ENCODE data around the gene ROS1.
A peak's percentile ranks its signal among the peaks of the same experiment; 100 is the strongest.
"Not testable (repeated sequence)": the region's sequence is repeated elsewhere in the genome, so short reads cannot be mapped to it uniquely, and the experiment has no call there.

The ROS1 gene

GRCh38 chr6:117425431-117426153 lies at the start of gene ROS1:
Gene ROS1, minus strand, starts transcription at chr6:117425942. Its CDS starts 286 bp downstream, at chr6:117425656.
- no peak for DNase-seq

GRCh38 chr6:117473401-117473800 lies 47.7 kb upstream of the ROS1 start:
- no peak for DNase-seq

- no peak for DNase-seq
Observed at GRCh38 chr6:117472667-117473066, 46.9 kb upstream of the ROS1 start.

- no peak for DNase-seq
Observed at GRCh38 chr6:117469791-117470190, 44.0 kb upstream of the ROS1 start.

- DNase-seq = peak; percentile 11
Observed at GRCh38 chr6:117469356-117469755, 43.6 kb upstream of the ROS1 start.

GRCh38 chr6:117468527-117468926 lies 42.8 kb upstream of the ROS1 start:
- not testable (repeated sequence) for DNase-seq

- no peak for DNase-seq
Observed at GRCh38 chr6:117467876-117468275, 42.1 kb upstream of the ROS1 start.

- DNase-seq = peak; percentile 41
Observed at GRCh38 chr6:117465691-117466090, 39.9 kb upstream of the ROS1 start.

- DNase-seq = no peak
Observed at GRCh38 chr6:117464700-117465099, 39.0 kb upstream of the ROS1 start.

GRCh38 chr6:117463762-117464665 lies 38.3 kb upstream of the ROS1 start:
- peak; percentile 69 for DNase-seq

- DNase-seq = peak; percentile 47
Observed at GRCh38 chr6:117459204-117459944, 33.6 kb upstream of the ROS1 start.

- DNase-seq = no peak
Observed at GRCh38 chr6:117456998-117457397, 31.3 kb upstream of the ROS1 start.

- DNase-seq = no peak
Observed at GRCh38 chr6:117456250-117456649, 30.5 kb upstream of the ROS1 start.

- no peak for DNase-seq
Observed at GRCh38 chr6:117451671-117452070, 25.9 kb upstream of the ROS1 start.

GRCh38 chr6:117449549-117450439 lies 24.1 kb upstream of the ROS1 start:
- peak; percentile 49 for DNase-seq

GRCh38 chr6:117448732-117449485 lies 23.2 kb upstream of the ROS1 start:
- no peak for DNase-seq

- DNase-seq = no peak
Observed at GRCh38 chr6:117448011-117448410, 22.3 kb upstream of the ROS1 start.

GRCh38 chr6:117446861-117447260 lies 21.1 kb upstream of the ROS1 start:
- DNase-seq = no peak

GRCh38 chr6:117444600-117444999 lies 18.9 kb upstream of the ROS1 start:
- no peak for DNase-seq

GRCh38 chr6:117442313-117442712 lies 16.6 kb upstream of the ROS1 start:
- not testable (repeated sequence) for DNase-seq

- DNase-seq = no peak
Observed at GRCh38 chr6:117441824-117442264, 16.1 kb upstream of the ROS1 start.
